ENCODE data around the gene KRTAP1-4.
A peak's percentile ranks its signal among the peaks of the same experiment; 100 is the strongest.
"Not testable (repeated sequence)": the region's sequence is repeated elsewhere in the genome, so short reads cannot be mapped to it uniquely, and the experiment has no call there.

The KRTAP1-4 gene

GRCh38 chr17:41057547-41057946 lies 27.6 kb upstream of the KRTAP1-4 start:
- H3K27me3 Mint-ChIP-seq: peaks cover 65% of the 10 kb centered on the region

GRCh38 chr17:41055130-41055529 lies 25.1 kb upstream of the KRTAP1-4 start, which contains the start of gene KRTAP2-2:
Gene KRTAP2-2 (minus strand): TSS chr17:41055230. CDS start chr17:41055211, 19 bp downstream.
- peaks cover 52% of the 10 kb centered on the region for H3K27me3 Mint-ChIP-seq
- not testable (repeated sequence) for H3K9me3 Mint-ChIP-seq, H3K4me3 Mint-ChIP-seq, H3K4me1 Mint-ChIP-seq, H3K27ac Mint-ChIP-seq, H3K36me3 Mint-ChIP-seq
- ATAC-seq: peak; percentile 41

More at GRCh38 chr17:41057547-41057946, 27.6 kb upstream of the KRTAP1-4 start:
- no peak overlapping the region for H3K4me3 Mint-ChIP-seq
- ATAC-seq: no peak
- no peaks in the 10 kb centered on the region for H3K4me1 Mint-ChIP-seq
- H3K36me3 Mint-ChIP-seq: no peaks in the 10 kb centered on the region
- no peak overlapping the region for H3K27ac Mint-ChIP-seq
- H3K9me3 Mint-ChIP-seq: peaks cover 4% of the 10 kb centered on the region

GRCh38 chr17:41054556-41054955 lies 24.6 kb upstream of the KRTAP1-4 start:
- not testable (repeated sequence) for ATAC-seq

DNA sequence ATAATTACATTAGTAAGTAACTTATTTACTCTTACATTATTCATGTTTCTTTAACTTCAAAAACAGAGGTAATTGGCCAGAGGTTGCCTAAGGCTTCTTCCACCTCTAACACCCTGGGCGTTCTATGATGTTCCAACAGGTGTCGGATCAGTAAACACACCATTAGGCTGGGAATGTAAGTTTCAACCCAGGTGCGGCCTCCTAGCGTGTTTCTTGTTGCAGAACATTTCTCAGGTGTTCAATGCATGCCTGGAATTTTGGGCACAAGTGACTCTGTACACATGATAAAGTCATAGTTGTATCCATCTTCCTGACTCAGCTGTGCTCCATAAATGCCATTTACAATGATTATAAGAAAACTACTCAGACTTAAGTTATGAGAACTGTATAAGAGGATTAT lies 24.0 kb upstream of the KRTAP1-4 start:
- H3K9me3 Mint-ChIP-seq: peaks cover 4% of the 10 kb centered on the region
- peaks cover 43% of the 10 kb centered on the region for H3K27me3 Mint-ChIP-seq
- H3K27ac Mint-ChIP-seq: no peak overlapping the region
- H3K4me1 Mint-ChIP-seq: no peaks in the 10 kb centered on the region
- no peak overlapping the region for H3K4me3 Mint-ChIP-seq
- no peaks in the 10 kb centered on the region for H3K36me3 Mint-ChIP-seq
- ATAC-seq: no peak

More at GRCh38 chr17:41054556-41054955, 24.6 kb upstream of the KRTAP1-4 start:
- H3K4me1 Mint-ChIP-seq, H3K36me3 Mint-ChIP-seq, H3K9me3 Mint-ChIP-seq, H3K4me3 Mint-ChIP-seq, H3K27ac Mint-ChIP-seq: not testable (repeated sequence)
- H3K27me3 Mint-ChIP-seq: peaks cover 48% of the 10 kb centered on the region

DNA sequence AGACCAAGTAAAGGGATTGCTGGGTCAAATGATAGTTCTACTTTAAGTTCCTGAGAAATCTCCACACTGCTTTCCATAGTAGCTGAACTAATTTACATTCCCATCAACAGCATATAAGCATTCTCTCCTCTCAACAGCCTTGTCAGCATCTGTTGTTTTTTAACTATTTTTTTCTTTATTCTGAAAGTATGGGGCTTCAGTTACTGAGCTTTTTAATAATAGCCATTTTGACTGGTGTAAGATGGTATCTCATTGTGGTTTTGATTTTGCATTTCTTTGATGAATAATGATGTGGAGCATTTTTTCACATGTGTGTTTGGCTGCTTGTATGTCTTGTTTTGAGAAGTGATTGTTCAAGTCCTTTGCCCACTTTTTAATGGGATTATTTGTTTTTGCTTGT lies 22.6 kb upstream of the KRTAP1-4 start:
- no peak overlapping the region for H3K27ac Mint-ChIP-seq
- no peak overlapping the region for H3K4me3 Mint-ChIP-seq
- peaks cover 28% of the 10 kb centered on the region for H3K27me3 Mint-ChIP-seq
- H3K4me1 Mint-ChIP-seq: no peaks in the 10 kb centered on the region
- H3K36me3 Mint-ChIP-seq: no peaks in the 10 kb centered on the region
- ATAC-seq: no peak
- H3K9me3 Mint-ChIP-seq: peaks cover 1% of the 10 kb centered on the region

- no peaks in the 10 kb centered on the region for H3K36me3 Mint-ChIP-seq
- no peak overlapping the region for H3K27ac Mint-ChIP-seq
- H3K27me3 Mint-ChIP-seq: peaks cover 35% of the 10 kb centered on the region
Measured at GRCh38 chr17:41049110-41049509, 19.1 kb upstream of the KRTAP1-4 start.

DNA sequence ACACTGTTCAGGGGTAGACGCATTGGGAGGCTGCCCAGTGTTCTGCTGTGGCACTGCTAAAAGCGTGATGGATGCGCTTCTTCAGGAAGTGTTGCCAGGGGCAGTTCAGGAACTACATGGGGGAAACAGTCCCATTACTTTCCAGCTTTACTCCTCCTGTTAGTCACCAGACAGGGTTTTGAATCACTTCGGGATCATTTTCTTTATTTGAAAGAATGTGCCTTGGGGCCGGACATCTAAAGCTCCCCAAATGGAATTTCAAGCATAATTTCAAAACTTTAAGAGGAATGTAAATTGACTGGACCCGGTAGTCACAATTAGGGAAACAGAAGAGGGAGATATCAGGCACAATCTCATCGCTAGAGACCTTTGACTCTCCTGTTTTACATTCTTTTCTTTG lies 18.4 kb upstream of the KRTAP1-4 start:
- Mint-ChIP-seq H3K27me3 (peaks cover 29% of the 10 kb centered on the region), H3K36me3 (no peaks in the 10 kb centered on the region), H3K4me3 (no peak overlapping the region), H3K27ac (no peak overlapping the region), H3K4me1 (no peaks in the 10 kb centered on the region), H3K9me3 (no peaks in the 10 kb centered on the region)
- no peak for ATAC-seq

More at GRCh38 chr17:41049110-41049509, 19.1 kb upstream of the KRTAP1-4 start:
- Mint-ChIP-seq H3K4me1 (no peaks in the 10 kb centered on the region), H3K4me3 (no peak overlapping the region), H3K9me3 (no peaks in the 10 kb centered on the region)
- ATAC-seq: peak; percentile 45

DNA sequence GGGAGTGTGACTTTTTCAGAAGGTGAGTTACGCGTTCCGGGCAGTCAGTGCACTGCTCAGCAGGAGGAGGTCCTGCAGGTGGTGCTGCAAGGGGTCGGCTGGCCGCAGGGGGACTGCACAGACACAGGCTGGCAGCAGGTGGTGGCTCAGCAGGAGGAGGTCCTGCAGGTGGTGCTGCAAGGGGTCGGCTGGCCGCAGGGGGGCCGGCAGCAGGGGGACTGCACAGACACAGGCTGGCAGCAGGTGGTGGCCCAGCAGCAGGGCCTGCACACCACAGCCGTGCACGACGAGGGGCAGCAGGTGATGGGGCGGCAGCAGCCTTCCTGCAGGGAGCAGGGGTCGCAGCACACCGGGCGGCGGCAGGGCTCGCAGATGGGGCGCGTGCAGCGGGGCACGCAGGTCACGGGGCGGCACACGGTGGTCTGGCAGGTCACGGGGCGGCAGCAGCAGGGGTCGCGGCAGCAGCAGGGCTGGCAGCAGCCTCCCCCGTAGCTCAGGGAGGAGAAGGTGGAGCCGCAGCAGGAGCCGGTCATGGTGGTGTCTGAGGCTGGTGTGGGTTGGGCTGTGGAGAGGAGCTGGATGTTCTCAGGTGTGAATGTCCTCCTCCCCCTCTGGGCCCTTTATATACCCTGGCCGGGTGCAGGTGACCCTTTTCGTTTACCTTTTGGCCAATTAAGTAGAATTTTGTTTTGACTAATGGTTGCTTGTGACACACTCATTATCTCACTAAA lies 16.9 kb upstream of the KRTAP1-4 start, which contains the start of gene KRTAP2-1:
Gene KRTAP2-1 (minus strand): TSS at position 582 of the 731 bp plus-strand sequence. CDS start 49 bp downstream, at position 533.
- H3K27ac Mint-ChIP-seq, H3K4me3 Mint-ChIP-seq, H3K4me1 Mint-ChIP-seq, H3K9me3 Mint-ChIP-seq, H3K36me3 Mint-ChIP-seq: not testable (repeated sequence)
- ATAC-seq: peak; percentile 27
- peaks cover 18% of the 10 kb centered on the region for H3K27me3 Mint-ChIP-seq

DNA sequence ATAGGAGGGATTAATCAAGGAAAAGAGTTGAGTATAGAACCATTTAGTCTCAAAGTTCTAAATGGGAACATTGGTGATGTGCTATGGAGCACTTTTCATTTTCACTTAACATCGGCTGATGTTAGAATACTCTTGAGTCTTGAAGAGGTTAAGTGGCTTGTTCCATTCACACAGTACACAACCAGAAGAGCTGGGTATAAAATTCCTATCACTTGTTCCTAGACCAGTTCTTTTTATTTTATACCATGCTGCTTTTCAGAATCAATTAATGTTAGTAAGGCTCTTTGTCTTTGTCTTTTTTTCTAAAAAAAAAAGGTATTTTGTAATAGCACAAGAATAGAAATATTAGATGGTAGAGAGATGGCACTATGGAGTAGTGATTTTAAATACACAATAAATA lies 13.0 kb upstream of the KRTAP1-4 start:
- no peaks in the 10 kb centered on the region for H3K9me3 Mint-ChIP-seq
- no peak overlapping the region for H3K27ac Mint-ChIP-seq
- H3K27me3 Mint-ChIP-seq: peaks cover 22% of the 10 kb centered on the region
- no peaks in the 10 kb centered on the region for H3K4me1 Mint-ChIP-seq
- H3K4me3 Mint-ChIP-seq: no peak overlapping the region
- no peak for ATAC-seq
- H3K36me3 Mint-ChIP-seq: no peaks in the 10 kb centered on the region

GRCh38 chr17:41040783-41041571 lies 11.0 kb upstream of the KRTAP1-4 start, which contains the start of gene KRTAP1-1:
Gene KRTAP1-1 (minus strand): TSS chr17:41041450. CDS start chr17:41041397, 53 bp downstream.
- not testable (repeated sequence) for H3K36me3 Mint-ChIP-seq, H3K4me1 Mint-ChIP-seq, H3K27ac Mint-ChIP-seq

DNA sequence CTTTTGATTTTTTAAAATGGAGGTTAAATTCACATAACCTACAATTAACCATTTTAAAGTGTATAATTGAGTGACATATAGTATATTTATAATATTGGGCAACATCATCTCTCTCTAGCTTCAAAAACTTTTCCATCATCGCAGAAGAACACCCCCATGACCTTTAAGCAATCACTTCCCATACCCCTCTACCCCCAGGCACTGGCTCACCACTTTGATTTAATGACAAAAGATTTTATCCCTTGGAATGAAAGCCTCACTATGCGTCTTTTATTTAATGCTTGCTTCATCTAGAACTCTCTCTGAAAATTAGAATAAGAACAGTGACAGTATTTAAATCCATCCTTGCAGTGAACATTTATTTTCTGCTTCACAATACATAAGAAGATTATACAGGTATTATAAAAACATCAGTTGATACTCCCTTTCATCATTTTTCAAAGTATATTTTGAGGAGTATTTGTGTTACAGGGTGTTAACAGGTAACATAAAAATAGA lies 7.9 kb upstream of the KRTAP1-4 start:
- peaks cover 27% of the 10 kb centered on the region for H3K27me3 Mint-ChIP-seq
- H3K4me1 Mint-ChIP-seq: no peaks in the 10 kb centered on the region
- H3K36me3 Mint-ChIP-seq: no peaks in the 10 kb centered on the region
- H3K4me3 Mint-ChIP-seq: no peak overlapping the region
- H3K9me3 Mint-ChIP-seq: no peaks in the 10 kb centered on the region
- no peak for ATAC-seq
- H3K27ac Mint-ChIP-seq: no peak overlapping the region

More at GRCh38 chr17:41040783-41041571, 11.0 kb upstream of the KRTAP1-4 start, which contains the start of gene KRTAP1-1:
- peaks cover 23% of the 10 kb centered on the region for H3K27me3 Mint-ChIP-seq
- not testable (repeated sequence) for H3K9me3 Mint-ChIP-seq, ATAC-seq, H3K4me3 Mint-ChIP-seq

DNA sequence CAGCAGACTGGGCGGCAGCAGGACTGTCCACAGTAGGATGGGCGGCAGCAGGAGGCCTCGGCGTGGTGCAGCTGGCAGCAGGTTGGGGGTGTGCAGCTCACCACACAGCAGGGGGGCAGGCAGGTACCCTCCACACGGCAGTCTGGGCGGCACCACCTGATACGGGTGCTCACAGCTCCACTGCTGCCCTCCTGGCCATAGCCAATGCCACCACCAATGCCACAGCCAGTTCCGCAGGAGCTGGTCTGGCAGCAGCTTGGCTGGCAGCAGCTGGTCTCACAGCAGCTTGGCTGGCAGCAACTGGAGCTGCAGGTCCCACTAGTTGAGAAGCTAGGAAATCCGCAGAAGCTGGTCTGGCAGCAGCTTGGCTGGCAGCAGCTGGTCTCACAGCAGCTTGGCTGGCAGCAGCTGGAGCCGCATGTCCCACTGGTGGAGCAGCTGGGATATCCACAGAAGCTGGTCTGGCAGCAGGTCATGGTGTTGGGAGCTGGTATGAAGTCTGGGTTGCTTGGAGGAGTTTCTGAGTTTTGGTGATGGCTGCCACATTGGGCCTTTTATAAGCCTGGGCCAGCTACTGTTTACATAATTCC lies 4.4 kb upstream of the KRTAP1-4 start, which contains the start of gene KRTAP1-3:
Gene KRTAP1-3 (minus strand): TSS at position 529 of the 590 bp plus-strand sequence. CDS start 53 bp downstream, at position 476.
- not testable (repeated sequence) for H3K27ac Mint-ChIP-seq, H3K4me3 Mint-ChIP-seq, H3K4me1 Mint-ChIP-seq, H3K9me3 Mint-ChIP-seq, H3K36me3 Mint-ChIP-seq
- peaks cover 48% of the 10 kb centered on the region for H3K27me3 Mint-ChIP-seq
- peak; percentile 41 for ATAC-seq

DNA sequence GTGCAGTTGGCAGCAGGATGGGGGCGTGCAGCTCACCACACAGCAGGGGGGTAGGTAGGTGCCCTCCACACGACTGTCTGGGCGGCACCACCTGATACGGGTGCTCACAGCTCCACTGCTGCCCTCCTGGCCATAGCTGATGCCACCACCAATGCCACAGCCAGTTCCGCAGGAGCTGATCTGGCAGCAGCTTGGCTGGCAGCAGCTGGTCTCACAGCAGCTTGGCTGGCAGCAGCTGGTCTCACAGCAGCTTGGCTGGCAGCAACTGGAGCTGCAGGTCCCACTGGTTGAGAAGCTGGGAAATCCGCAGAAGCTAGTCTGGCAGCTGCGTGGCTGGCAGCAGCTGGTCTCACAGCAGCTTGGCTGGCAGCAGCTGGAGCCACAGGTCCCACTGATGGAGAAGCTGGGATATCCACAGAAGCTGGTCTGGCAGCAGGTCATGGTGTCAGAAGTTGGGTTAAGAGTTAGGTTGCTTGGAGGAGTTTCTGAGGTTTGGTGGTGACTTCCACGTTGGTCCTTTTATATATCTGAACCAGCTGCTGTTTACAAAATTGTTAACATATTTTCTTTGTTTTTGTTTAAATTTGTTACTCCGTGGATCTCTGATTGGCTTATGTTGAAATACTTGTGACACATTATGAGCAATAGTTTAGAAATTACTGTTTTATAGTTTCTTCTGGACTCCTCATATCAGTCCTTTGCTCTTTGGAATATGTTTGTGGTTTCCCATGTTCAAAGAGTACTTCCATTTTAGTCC lies 3.1 kb downstream of the KRTAP1-4 start, which contains the start of gene KRTAP1-5:
Gene KRTAP1-5 (minus strand): TSS at position 494 of the 757 bp plus-strand sequence. CDS start 53 bp downstream, at position 441.
- no peaks in the 10 kb centered on the region for H3K4me1 Mint-ChIP-seq
- peaks cover 50% of the 10 kb centered on the region for H3K27me3 Mint-ChIP-seq
- no peak within 1 kb of the TSS for H3K27ac Mint-ChIP-seq
- H3K4me3 Mint-ChIP-seq: no peak within 1 kb of the TSS
- H3K9me3 Mint-ChIP-seq: no peaks in the 10 kb centered on the region
- no peak for ATAC-seq
- no peaks in the 10 kb centered on the region for H3K36me3 Mint-ChIP-seq

DNA sequence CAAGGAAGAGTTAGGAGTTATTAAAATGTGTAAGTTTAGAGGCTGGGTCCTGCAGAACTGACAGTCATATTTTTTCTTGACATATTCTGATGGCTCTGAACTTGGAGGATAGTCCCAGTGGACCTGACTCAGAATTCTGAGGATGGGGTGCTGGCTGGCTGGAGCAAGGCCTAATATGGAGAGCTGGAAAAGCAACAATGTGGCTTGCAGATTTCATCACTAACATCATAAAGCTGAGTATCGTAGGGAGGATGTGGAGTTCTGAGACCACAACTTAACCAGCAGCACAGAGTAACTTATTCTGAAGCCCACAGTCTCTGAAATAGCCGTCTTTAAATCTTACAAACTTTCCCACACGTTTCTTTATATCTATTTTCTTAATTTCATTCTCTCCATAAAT lies 5.3 kb downstream of the KRTAP1-4 start:
- no peak for ATAC-seq
- Mint-ChIP-seq H3K36me3 (no peaks in the 10 kb centered on the region), H3K27me3 (peaks cover 37% of the 10 kb centered on the region), H3K4me3 (no peak overlapping the region), H3K4me1 (no peaks in the 10 kb centered on the region), H3K27ac (no peak overlapping the region), H3K9me3 (peaks cover 5% of the 10 kb centered on the region)

Measured in stimulated activated memory B cell treated with anti-CD40 and anti-IgM and Interleukin-4, amounts not matched to agents 10 μg/mL and 1 μg/mL and 100 μg/mL, for 72 hours (primary cell).